ENCODE results near the gene STK33. TPM values are rescaled to one million over a fixed set of nuclear protein-coding genes. Genes with fewer than 3 reads are reported as not detected.
A peak's percentile ranks its signal among the peaks of the same experiment; 100 is the strongest.

STK33 gene
- total RNA-seq, 2 donors from 2014 or later: 6.1 to 7.3 TPM

DNA sequence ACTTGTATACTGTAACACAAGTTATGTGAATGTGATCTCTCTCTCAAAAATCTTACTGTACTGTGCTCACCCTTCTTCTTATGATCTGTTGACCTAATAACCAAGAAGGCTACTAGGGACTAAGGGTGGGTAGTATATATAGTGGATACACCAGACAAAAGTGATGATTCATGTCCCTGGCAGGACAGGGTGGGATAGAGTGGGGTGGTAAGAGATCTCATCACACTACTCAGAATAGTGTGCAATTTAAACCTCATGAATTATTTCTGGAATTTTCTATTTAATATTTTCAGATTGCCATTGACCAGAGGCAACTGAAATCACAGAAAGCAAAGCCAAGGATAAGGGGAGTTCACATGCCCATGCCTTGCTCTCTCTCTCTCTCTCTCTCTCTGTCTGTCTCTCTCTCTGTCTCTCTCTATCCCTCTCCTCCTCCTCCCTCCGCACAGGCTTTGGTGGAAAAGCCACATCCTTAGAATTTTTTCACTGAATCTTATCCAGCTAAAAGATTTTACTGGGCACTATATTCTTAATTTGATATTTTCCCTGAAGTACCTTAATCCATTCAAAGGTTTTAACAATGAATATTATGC lies 12.0 kb upstream of the STK33 start:
- no peak for DNase-seq (ENCODE audit: low spot score)
- intact Hi-C loops (cut with DNase I): no loop called here

DNA sequence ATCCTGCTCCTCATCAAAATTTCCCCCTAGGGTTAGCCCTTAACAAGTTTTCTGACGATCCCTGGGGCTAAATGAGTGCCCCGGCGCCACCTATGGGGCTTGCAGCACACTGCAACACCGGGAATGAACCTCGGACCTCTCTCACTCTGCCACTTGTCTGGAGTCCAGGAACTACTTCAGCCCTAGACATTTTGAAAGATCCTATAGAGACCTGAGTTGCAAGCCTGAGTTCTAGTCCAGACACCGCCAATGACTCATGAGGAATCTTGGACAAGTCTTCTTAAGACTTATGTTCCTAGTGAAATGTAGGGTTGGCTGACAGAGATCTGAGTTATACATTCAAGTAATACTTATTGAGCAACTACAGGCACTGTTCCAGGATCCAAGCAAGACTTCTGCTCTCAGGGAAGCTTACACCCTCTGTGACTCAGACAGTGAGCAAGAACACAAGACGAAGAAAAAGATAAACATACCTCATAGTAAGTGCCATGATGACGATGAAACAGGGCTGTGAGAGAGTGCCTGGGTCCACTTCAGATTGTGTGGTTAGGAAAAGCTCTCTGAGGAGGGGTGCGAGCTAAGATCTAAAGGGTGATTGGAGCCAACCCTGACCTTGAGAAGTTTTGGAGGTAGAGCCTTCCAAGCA lies 10.2 kb upstream of the STK33 start:
- peak; percentile 90 for DNase-seq (ENCODE audit: low spot score)
- intact Hi-C loops (cut with DNase I): no loop called here

DNA sequence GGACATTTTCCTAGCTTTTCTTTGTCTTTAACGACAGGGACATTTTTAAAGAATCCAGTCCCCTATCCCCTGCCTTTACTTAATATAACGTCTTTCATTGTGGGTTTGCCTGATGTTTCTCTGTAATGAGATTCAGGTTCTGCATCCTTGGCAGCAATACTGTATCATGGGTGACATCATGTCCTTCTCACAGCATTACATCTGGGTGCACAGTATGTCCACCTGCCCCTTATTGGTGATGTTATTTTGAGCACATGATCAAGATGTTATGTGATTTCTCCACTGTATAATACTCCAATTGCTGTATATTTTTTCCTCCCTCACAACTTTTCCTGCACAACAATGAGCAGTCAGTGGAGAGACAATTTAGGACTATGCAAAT lies 9.7 kb upstream of the STK33 start:
- DNase-seq (ENCODE audit: low spot score): no peak
- intact Hi-C loops (cut with DNase I): no loop called here

DNA sequence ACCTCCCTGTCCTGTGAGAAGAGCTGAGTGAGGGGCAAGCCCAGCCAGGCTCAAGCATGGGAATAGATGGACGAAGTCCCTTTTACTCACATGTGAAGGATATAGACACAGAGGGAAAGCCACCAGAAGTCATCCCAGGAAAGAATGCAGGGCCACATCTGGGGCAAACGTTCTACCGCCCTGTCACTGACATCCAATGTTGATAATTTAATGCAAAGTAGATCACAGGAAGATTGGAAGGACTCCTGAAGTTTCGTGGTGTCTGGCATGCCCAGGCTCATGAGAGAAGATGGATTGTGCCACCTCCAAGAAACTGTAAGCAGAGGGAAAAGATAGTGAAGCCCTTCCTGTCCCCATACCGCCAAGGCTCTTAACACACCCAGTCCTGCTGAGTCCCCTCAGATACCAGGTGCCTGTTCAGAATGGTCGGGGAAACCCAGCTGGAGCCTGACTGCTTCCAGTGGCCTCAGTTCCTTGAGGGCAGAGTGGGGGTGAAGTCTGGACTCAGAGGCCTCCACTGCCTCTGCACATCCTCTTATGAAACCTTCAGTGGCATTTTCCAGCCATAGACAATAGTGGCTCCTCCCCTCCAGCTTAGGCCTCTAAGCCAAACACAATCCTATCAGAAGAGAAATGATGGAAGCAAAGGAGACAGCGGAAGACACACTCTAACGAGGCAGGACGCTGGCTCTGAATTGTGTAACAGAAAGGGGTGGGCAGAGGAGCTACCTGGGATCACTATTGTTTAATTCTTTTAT lies 7.5 kb upstream of the STK33 start:
- DNase-seq (ENCODE audit: low spot score): no peak

DNA sequence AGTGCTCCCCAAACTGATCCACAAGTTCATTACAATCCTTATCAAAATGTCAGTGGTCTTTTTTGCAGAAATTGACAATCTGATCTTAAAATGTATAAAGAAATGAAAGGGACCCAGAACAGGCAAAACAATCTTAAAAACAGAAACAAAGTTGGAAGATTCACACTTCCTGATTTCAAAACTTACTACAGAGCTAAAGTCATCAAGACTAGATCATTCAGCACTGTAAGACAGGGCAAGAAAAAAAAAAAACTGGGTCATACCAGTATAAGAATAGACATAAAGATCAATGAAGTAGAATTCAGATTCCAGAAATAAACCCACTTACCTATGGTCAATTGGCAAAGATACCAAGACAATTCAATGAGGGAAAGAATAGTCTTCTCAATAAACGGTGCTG lies 4.5 kb upstream of the STK33 start:
- DNase-seq (ENCODE audit: low spot score): no peak
- intact Hi-C loops (cut with DNase I): no loop called here

More for the DNA sequence above, 7.5 kb upstream of the STK33 start:
- intact Hi-C loops (cut with DNase I): no loop called here

DNA sequence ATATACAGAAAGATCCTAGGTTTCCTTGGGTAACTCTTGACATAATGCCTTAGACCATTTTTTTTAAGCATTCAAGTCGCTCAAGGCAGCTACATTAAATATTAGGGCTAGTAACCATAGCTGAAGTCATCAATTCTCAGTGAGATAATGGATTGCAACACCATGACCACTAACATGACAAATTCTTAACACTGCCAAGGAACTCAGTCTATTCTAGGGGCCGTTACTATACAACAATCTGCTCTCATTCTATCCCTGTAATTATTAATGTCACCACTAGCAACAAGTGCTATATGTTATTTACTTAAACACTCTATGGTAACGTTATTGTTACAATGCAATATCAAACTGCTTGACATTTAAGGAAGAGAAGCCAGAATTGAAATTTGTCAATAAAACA lies 3.2 kb upstream of the STK33 start:
- no peak for DNase-seq (ENCODE audit: low spot score)
- intact Hi-C loops (cut with DNase I): no loop called here

DNA sequence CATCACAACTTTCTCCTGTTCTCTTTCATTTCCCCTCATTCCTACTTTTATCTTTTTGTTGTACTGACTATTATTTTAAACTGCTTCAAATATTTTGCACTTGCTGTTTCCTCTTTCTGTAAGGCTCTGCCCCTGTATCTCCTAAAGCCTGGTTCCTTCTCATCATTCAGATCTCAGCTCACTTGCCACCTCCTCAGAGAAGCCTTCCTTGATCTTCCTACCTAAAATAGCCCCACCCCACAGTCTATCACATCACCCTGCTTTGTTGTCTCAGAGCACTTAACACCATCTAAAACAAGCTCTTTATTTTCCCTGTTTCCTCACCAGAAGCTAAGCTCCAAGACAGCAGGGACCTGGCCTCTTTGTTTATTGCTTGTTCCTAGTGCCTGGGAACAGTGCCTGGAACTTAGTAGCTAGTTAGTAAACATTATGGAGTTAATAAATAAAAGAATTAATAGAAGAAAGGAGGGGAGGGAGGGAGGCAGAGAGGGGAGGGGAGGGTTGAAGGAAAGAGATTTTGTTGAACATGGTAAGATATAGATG lies 2.5 kb upstream of the STK33 start:
- DNase-seq (ENCODE audit: low spot score): no peak
- intact Hi-C loops (cut with DNase I): no loop called here

DNA sequence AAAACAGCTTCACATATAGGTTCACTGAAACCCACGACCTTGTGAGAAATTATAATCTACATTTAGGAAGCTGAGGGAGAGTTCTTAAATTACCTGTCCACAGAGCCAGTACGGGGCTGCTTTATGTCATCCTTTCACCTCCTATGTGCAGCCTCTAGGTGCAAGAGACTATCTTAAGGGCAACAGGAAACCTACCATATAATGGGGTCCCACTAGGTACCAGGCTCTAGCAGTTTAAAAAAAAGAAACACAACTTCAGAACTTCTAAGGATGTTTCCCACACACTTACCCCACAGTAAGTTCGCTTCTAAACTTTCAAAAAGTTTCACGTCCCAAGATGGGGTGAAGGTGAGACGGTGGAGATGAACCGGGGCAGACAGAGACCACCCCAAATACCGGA lies 573 bp downstream of the STK33 start:
- intact Hi-C loops (cut with DNase I): no loop called here
- no peak for DNase-seq (ENCODE audit: low spot score)

DNA sequence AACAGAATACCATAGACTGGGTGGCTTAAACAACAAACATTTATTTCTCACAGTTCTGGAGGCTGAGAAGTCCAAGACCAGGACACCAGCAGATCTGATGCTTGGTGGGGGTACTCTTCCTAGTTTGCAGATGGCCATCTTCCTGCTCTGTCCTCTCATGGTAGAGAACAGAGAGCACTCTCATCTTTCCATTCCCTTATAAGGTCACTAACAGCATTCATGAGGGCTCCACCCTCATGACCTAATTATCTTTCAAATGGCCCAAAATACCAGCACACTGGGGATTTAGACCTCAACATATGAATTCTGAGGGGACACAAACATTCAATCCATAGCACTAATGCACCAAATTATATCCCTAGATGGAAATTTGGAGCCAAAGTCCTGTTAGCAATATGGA lies 6.1 kb downstream of the STK33 start:
- intact Hi-C loops (cut with DNase I): no loop called here
- DNase-seq (ENCODE audit: low spot score): no peak

DNA sequence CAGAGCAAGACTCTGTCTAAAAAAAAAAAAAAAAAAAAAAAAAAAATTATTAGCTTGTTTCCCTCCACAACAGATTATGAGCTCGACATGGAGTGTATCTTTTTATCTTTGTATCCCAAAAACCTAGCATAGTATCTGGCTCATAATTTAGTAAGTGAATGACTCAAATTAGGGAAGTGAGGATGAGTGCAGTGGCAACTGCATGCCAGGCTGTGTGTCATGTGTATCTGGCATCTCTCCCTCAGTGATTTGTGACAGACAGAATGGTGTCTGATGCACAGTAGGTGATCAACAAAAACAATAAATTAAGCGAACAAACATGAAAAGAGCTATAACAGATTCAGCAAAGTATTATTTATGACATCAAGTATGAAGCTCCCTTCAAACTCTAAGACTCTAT lies 7.2 kb downstream of the STK33 start:
- intact Hi-C loops (cut with DNase I): no loop called here
- DNase-seq (ENCODE audit: low spot score): no peak

DNA sequence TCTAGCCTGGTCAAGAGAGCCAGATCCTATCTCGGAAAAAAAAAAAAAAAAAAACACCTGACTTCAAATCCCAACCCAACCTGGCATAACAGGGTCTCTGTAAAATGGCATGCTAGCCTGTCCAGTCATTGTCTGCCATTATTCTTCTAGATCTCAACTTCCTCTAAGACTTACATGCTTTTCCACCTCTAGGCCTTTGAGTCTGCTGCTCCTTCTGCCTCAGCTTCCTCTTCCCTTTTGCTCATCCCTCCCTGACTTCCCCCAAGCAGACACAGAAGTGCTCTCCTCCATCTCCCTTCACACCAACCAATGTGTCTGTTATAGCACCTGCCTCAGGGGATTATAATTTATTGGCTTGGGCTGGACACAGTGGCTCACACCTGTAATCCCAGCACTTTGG lies 7.8 kb downstream of the STK33 start:
- intact Hi-C loops (cut with DNase I): no loop called here
- DNase-seq (ENCODE audit: low spot score): no peak

DNA sequence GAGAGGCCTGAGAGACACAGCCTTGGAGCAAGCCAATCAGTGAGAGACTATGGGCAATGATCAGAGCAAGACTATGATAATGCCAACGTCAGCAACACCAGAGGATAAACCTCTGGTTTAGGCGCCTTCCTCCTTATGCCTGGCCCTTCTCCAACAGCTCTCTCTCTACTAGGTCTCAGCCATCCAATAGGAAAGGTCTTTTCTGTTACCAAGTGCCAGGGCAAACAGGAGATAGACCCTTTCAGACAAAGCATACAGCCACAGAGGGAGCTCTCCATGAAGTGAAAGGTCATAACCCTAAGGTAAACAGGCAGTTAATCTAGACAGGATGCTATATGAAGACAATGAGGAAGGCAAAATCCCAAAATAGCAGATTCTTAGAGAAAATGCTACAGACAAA lies 9.5 kb downstream of the STK33 start:
- intact Hi-C loops (cut with DNase I): no loop called here
- DNase-seq (ENCODE audit: low spot score): no peak

DNA sequence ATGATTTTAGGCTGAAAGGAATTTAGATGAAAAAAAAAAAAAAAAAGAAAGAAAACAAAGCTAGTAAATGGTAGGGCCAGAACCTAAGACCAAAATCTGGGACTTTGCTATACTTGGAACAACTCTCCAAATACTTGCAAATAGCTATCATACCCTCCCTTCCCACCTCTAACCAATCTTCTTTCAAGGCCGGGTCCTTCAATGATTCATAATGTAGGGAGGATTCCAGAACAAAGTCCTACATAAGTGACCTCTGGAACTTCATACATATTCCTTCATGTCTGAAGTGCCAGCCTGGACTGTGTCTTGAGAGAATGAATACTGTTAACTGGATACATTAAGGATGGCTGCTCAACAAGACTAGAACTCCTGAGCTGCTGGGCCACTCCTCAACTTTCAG lies 9.9 kb downstream of the STK33 start:
- DNase-seq (ENCODE audit: low spot score): no peak
- intact Hi-C loops (cut with DNase I): no loop called here

DNA sequence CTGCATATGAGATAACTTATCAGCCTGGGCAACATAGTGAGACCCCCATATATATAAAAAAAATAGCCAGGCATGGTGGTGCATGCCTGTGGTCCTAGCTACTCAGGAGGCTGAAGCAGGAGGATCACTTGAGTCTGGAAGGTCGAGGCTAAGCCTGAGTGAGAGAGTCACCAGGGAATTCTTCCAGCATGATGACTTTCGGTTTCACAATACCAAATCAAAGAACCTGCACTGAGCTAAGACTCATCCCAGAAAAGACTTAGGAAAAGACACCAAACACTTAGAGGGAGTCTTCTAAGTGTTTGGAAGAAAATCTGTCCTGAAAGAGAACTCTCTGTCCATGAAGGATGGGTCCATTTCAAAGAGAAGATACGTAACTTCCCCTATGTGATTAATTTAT lies 12.7 kb downstream of the STK33 start:
- DNase-seq (ENCODE audit: low spot score): no peak
- intact Hi-C loops (cut with DNase I): no loop called here

DNA sequence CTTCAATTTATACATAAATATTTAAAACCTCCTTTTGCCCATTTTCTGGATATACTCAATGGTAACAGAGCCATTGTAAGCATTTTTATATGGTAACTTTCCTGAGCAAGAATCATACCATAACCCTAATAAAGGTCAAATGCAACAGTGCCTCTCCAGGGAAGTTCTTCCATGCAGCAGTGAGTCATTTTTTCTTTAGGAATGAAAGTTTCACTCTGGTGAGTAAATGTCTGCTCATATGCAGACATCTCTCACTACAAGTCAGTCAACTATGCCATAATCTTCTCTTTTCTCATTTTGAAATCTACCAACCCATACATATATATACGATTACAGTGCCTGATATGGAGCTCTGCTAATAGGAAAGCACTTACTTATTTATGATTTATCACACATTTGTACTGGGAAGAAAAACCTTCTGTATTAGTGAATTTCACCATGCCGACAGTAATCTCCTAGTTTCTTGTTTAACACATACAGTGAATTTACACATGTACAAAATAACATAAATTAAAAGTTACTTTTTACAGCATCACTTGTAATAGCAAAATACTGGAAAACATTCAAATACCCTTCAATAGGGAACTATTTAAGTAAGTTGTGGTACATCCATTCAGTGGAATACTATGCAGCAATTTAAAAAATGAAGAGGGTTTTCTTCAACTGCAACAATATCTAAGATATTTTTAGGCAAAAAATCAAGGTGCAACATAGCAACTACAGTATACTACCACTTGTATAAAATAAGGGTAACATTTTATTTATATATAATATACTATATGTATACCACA lies 16.0 kb downstream of the STK33 start:
- DNase-seq (ENCODE audit: low spot score): no peak
- intact Hi-C loops (cut with DNase I): no loop called here

DNA sequence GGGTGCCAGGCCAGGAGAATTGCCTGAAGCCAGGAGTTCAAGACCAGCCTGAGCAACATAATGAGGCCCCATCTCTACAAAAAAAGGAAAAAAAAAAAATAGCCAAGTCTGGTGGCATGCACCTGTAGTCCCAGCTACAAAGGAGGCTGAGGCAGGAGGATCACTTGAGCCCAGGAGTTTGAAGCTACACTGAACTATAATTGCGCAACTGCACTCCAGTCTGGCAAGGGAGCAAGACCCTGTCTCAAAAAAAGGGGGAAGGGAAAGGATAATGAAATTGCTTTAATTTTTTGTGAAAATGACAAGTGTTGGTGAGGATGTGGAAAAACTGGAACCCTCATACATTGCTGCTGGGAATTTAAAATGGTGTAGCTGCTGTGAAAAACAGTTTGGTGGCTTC lies 19.2 kb downstream of the STK33 start:
- no peak for DNase-seq (ENCODE audit: low spot score)
- intact Hi-C loops (cut with DNase I): no loop called here

DNA sequence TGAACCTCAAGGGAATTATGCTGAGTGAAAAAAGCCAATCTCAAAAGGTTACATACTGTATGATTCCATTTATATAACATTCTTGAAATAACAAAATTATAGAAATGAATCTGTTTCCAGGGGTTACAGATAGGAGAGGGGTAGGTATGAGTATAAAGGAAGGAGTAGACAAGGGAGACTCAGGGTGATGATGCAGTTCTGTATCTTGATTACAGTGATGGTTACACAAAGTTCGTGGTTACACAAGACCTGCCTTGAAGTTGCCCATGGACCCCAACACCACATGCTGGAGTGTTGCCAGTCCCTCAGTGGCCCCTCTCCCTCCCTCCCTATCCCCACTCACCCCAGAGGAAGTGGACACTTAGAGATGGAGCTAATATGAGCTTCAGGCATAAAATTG lies 20.3 kb downstream of the STK33 start:
- intact Hi-C loops (cut with DNase I): no loop called here
- DNase-seq (ENCODE audit: low spot score): no peak

DNA sequence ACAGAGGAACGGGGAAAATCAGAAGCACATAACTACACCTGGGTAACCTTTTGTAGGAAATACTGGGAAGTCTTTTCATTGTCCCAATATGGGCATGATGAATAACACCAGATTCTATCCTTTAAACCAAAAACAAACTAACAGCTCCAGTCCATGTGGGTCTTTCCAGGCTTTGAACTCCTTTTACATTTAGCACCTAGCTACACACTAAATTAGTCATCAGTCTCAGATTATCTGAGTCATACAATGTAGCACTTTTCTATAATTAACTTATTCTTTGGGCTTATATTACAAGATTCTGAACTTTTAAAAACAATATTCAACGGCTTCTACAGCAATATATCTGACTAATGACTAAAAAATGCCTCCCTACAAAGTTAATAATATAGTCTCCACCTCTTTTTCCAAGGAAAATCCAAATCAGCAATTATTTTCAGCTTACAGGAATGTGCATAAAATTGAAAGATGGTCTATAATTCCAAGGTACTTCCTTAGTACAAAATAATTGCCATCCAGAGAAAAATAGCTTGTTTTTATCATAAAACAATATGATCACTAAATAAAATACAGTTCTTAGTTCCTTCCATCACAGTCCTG lies 26.3 kb downstream of the STK33 start:
- intact Hi-C loops (cut with DNase I): loop anchor here (5.0 to 10.0 kb wide), 3 partner anchors 233 to 350 kb away; no protein-coding TSS in a partner anchor
- DNase-seq (ENCODE audit: low spot score): no peak

DNA sequence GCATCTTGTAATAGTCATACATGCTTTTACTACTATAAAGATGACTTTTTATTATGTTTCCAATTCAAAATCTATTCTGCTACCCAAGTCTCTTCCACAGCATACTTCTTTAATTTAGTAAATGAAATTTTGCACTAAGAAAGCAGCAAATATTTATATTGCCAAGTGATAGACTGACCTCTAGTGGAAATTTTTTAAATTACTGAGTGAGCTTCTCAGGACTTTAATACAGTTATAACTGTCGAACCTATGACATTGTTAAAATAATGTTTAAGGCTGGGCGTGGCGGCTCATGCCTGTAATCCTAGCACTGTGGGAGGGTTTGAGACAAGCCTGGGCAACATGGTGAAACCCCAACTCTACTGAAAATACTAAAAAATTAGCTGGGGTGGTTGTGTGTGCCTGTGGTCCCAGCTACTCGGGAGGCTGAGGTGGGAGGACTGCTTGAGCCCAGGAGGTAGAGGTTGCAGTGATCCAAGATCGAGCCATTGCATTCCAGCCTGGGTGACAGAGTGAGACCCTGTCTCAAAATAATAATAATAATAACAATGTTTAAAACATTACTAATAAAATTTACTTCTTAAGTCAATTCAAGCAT lies 27.3 kb downstream of the STK33 start:
- DNase-seq (ENCODE audit: low spot score): no peak
- intact Hi-C loops (cut with DNase I): loop anchor here (5.0 to 10.0 kb wide), 3 partner anchors 232 to 349 kb away; no protein-coding TSS in a partner anchor

Measured in posterior vena cava (tissue), 2 donors.